Measurements from ENCODE around the gene SPATS2L. TPM values are rescaled to one million over a fixed set of nuclear protein-coding genes. Genes with fewer than 3 reads are reported as not detected.

The SPATS2L gene
- total and polyA plus RNA-seq, 7 experiments from 2014 or later = 1.1 to 51.9 (median 2.9) TPM

- CTCF ChIA-PET = no interaction called here
- POLR2A ChIA-PET = no interaction called here
- Mint-ChIP-seq H3K36me3 (no peaks in the 10 kb centered on the region), H3K27me3 (peaks cover 0 to 21% (median 0%) of the 10 kb centered on the region in 5 donors), H3K4me3 (no peak overlapping the region), H3K4me1 (no peaks in the 10 kb centered on the region), H3K27ac (no peak overlapping the region), H3K9me3 (no peaks in the 10 kb centered on the region)
- no peaks in the 10 kb centered on the region for H3K36me3 ChIP-seq (ENCODE audit: control insufficient read depth in 2 of 3, insufficient read depth in 3 of 3, low read length in 3 of 3)
- ATAC-seq (no peak), DNase-seq (no peak)
- no peaks in the 10 kb centered on the region for H3K4me1 ChIP-seq (ENCODE audit: control insufficient read depth in 2 of 2, insufficient read depth in 2 of 2, low read length in 2 of 2)
- intact Hi-C loops (cut with micrococcal nuclease) = no loop called here
- H3K4me3 ChIP-seq (ENCODE audit: low read length) = no peak overlapping the region
- no peaks in the 10 kb centered on the region for H3K9me3 ChIP-seq (ENCODE audit: control insufficient read depth in 2 of 3, low read length in 3 of 3)
- no peaks in the 10 kb centered on the region for H3K27me3 ChIP-seq (ENCODE audit: control insufficient read depth in 2 of 2, insufficient read depth in 2 of 2, low read length in 2 of 2)
- H3K27ac ChIP-seq (ENCODE audit: low read depth, low read length) = no peak overlapping the region
Observed at GRCh38 chr2:200263279-200263678, 43.2 kb upstream of the SPATS2L start.

DNA sequence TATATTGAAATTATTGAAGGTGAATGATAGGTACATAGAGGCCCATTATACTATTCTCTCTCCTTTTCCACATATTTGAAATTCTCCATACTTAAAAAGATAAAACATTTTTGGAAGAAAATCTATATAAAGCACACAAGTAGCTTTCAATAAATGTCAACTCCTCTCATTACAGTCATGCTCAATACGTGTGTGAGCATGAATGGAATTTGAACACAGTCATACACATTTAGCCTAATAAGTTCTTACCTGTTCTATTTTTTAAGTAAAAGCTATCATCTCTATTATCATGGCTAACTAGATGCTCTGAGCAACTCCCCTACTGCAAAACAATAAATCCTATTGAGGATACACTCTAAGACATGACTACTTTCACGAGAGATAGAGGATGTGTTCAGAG lies 41.9 kb upstream of the SPATS2L start:
- ATAC-seq (no peak), DNase-seq (no peak)
- ChIA-PET CTCF (interaction anchor here (0.6 kb wide), 1 partner anchor 983 kb away, joined by 4 read pairs; no protein-coding TSS in a partner anchor), POLR2A (interaction anchor here (0.6 kb wide), 1 partner anchor 245 kb away, joined by 3 read pairs; the partner anchor contains the start of gene KCTD18)
- H3K27ac Mint-ChIP-seq = no peak overlapping the region
- H3K27me3 Mint-ChIP-seq = peaks cover 0 to 22% (median 0%) of the 10 kb centered on the region in 5 donors
- no peaks in the 10 kb centered on the region for H3K36me3 Mint-ChIP-seq
- no peaks in the 10 kb centered on the region for H3K4me1 ChIP-seq (ENCODE audit: control insufficient read depth in 2 of 2, insufficient read depth in 2 of 2, low read length in 2 of 2)
- H3K27me3 ChIP-seq (ENCODE audit: control insufficient read depth in 2 of 2, insufficient read depth in 2 of 2, low read length in 2 of 2) = no peaks in the 10 kb centered on the region
- H3K4me3 Mint-ChIP-seq = no peak overlapping the region
- no peaks in the 10 kb centered on the region for H3K9me3 ChIP-seq (ENCODE audit: control insufficient read depth in 2 of 3, low read length in 3 of 3)
- H3K4me3 ChIP-seq (ENCODE audit: low read length) = no peak overlapping the region
- intact Hi-C loops (cut with micrococcal nuclease) = no loop called here
- no peaks in the 10 kb centered on the region for H3K4me1 Mint-ChIP-seq
- no peaks in the 10 kb centered on the region for H3K9me3 Mint-ChIP-seq
- no peaks in the 10 kb centered on the region for H3K36me3 ChIP-seq (ENCODE audit: control insufficient read depth in 2 of 3, insufficient read depth in 3 of 3, low read length in 3 of 3)
- no peak overlapping the region for H3K27ac ChIP-seq (ENCODE audit: low read depth, low read length)

DNA sequence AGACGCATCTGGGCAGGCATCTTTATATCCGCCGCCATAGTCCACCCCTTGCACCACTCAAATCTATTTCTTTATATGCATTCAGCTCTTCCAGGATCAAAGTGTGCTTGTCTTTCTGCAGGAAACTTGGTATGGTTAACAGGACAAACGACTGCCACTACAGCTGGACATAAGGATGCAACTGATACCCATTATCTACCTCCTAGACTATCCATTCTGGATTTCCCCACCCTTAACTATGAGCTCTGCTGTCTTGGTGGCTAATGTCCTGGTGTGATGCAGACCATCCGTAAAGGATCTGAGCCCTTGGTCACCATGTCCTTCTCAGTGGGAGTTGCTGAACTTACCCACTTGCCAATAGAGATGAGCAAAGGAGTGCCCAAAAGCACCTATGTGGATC lies 40.1 kb upstream of the SPATS2L start:
- ATAC-seq = no peak
- H3K4me1 Mint-ChIP-seq = no peaks in the 10 kb centered on the region

GRCh38 chr2:200267350-200267749 lies 39.1 kb upstream of the SPATS2L start:
- Mint-ChIP-seq H3K27ac (no peak overlapping the region), H3K27me3 (peaks cover 0 to 15% (median 0%) of the 10 kb centered on the region in 5 donors)
- CTCF ChIA-PET = no interaction called here

More for the DNA sequence above, 40.1 kb upstream of the SPATS2L start:
- H3K4me3 Mint-ChIP-seq = no peak overlapping the region
- ChIA-PET POLR2A (no interaction called here), CTCF (no interaction called here)
- Histone ChIP-seq H3K36me3 (ENCODE audit: control insufficient read depth in 2 of 3, insufficient read depth in 3 of 3, low read length in 3 of 3) (no peaks in the 10 kb centered on the region), H3K4me3 (ENCODE audit: low read length) (no peak overlapping the region), H3K4me1 (ENCODE audit: control insufficient read depth in 2 of 2, insufficient read depth in 2 of 2, low read length in 2 of 2) (no peaks in the 10 kb centered on the region), H3K27ac (ENCODE audit: low read depth, low read length) (no peak overlapping the region), H3K27me3 (ENCODE audit: control insufficient read depth in 2 of 2, insufficient read depth in 2 of 2, low read length in 2 of 2) (no peaks in the 10 kb centered on the region), H3K9me3 (ENCODE audit: control insufficient read depth in 2 of 3, low read length in 3 of 3) (no peaks in the 10 kb centered on the region)
- no peaks in the 10 kb centered on the region for H3K36me3 Mint-ChIP-seq
- no peak overlapping the region for H3K27ac Mint-ChIP-seq
- intact Hi-C loops (cut with micrococcal nuclease) = no loop called here
- no peaks in the 10 kb centered on the region for H3K9me3 Mint-ChIP-seq
- H3K27me3 Mint-ChIP-seq = peaks cover 0 to 22% (median 0%) of the 10 kb centered on the region in 5 donors
- no peak for DNase-seq

DNA sequence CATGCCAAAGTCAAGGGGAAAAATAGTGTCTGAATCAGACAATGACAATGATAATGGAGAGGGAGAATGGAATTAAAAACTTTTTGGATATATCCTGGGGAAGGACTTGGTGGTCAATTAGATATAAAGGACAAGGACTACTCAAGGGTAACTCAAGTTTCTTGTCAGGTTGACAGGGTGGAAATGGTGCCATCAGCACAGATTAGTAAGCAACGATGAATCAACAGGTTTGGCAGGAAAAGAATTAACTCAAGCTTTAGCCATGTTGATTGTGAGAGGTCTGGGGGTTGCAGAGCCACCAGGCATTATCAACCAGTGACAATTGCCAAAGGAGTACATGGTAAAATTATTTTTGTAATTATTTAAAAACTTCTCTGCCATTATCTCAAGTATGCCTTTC lies 35.8 kb upstream of the SPATS2L start:
- H3K36me3 Mint-ChIP-seq = no peaks in the 10 kb centered on the region
- Histone ChIP-seq H3K4me1 (ENCODE audit: control insufficient read depth in 2 of 2, insufficient read depth in 2 of 2, low read length in 2 of 2) (no peaks in the 10 kb centered on the region), H3K36me3 (ENCODE audit: control insufficient read depth in 2 of 3, insufficient read depth in 3 of 3, low read length in 3 of 3) (no peaks in the 10 kb centered on the region), H3K9me3 (ENCODE audit: control insufficient read depth in 2 of 3, low read length in 3 of 3) (no peaks in the 10 kb centered on the region), H3K27me3 (ENCODE audit: control insufficient read depth in 2 of 2, insufficient read depth in 2 of 2, low read length in 2 of 2) (no peaks in the 10 kb centered on the region), H3K27ac (ENCODE audit: low read depth, low read length) (no peak overlapping the region), H3K4me3 (ENCODE audit: low read length) (no peak overlapping the region)
- no peak overlapping the region for H3K4me3 Mint-ChIP-seq
- ChIA-PET CTCF (no interaction called here), POLR2A (no interaction called here)
- H3K4me1 Mint-ChIP-seq = no peaks in the 10 kb centered on the region
- ATAC-seq = no peak
- no peak for DNase-seq
- H3K27ac Mint-ChIP-seq = no peak overlapping the region
- intact Hi-C loops (cut with micrococcal nuclease) = no loop called here
- H3K9me3 Mint-ChIP-seq = no peaks in the 10 kb centered on the region
- H3K27me3 Mint-ChIP-seq = peaks cover 0 to 17% (median 0%) of the 10 kb centered on the region in 5 donors

More at GRCh38 chr2:200267350-200267749, 39.1 kb upstream of the SPATS2L start:
- no peak overlapping the region for H3K4me3 Mint-ChIP-seq
- Histone ChIP-seq H3K27me3 (ENCODE audit: control insufficient read depth in 2 of 2, insufficient read depth in 2 of 2, low read length in 2 of 2) (no peaks in the 10 kb centered on the region), H3K36me3 (ENCODE audit: control insufficient read depth in 2 of 3, insufficient read depth in 3 of 3, low read length in 3 of 3) (no peaks in the 10 kb centered on the region), H3K4me1 (ENCODE audit: control insufficient read depth in 2 of 2, insufficient read depth in 2 of 2, low read length in 2 of 2) (no peaks in the 10 kb centered on the region), H3K27ac (ENCODE audit: low read depth, low read length) (no peak overlapping the region), H3K9me3 (ENCODE audit: control insufficient read depth in 2 of 3, low read length in 3 of 3) (no peaks in the 10 kb centered on the region), H3K4me3 (ENCODE audit: low read length) (no peak overlapping the region)
- no peaks in the 10 kb centered on the region for H3K4me1 Mint-ChIP-seq
- H3K36me3 Mint-ChIP-seq = no peaks in the 10 kb centered on the region
- H3K9me3 Mint-ChIP-seq = no peaks in the 10 kb centered on the region
- no peak for DNase-seq
- POLR2A ChIA-PET = no interaction called here
- intact Hi-C loops (cut with micrococcal nuclease) = no loop called here
- no peak for ATAC-seq

DNA sequence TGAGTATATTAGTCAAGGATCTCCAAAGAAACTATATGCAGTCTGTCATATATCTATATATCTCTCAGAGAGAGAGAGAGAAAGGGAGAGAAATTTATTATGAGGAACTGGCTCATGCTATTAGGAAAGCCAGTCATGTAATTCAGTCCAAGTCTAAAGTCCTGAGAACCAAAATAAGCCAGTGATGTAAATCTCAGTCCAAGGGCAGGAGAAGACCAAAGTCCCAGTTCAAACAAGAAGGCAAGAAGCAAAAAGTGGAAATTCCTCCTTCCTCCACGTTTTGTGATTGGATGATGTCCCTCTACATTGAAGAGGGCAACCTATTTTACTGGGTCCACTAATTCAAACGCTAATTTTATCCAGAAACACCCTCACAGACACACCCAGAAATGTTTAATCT lies 34.2 kb upstream of the SPATS2L start:
- Mint-ChIP-seq H3K27ac (no peak overlapping the region), H3K9me3 (no peaks in the 10 kb centered on the region), H3K36me3 (no peaks in the 10 kb centered on the region), H3K4me1 (no peaks in the 10 kb centered on the region), H3K4me3 (no peak overlapping the region), H3K27me3 (peaks cover 0 to 25% (median 0%) of the 10 kb centered on the region in 5 donors)
- Histone ChIP-seq H3K9me3 (ENCODE audit: control insufficient read depth in 2 of 3, low read length in 3 of 3) (no peaks in the 10 kb centered on the region), H3K4me3 (ENCODE audit: low read length) (no peak overlapping the region), H3K36me3 (ENCODE audit: control insufficient read depth in 2 of 3, insufficient read depth in 3 of 3, low read length in 3 of 3) (no peaks in the 10 kb centered on the region), H3K27ac (ENCODE audit: low read depth, low read length) (no peak overlapping the region), H3K4me1 (ENCODE audit: control insufficient read depth in 2 of 2, insufficient read depth in 2 of 2, low read length in 2 of 2) (no peaks in the 10 kb centered on the region), H3K27me3 (ENCODE audit: control insufficient read depth in 2 of 2, insufficient read depth in 2 of 2, low read length in 2 of 2) (no peaks in the 10 kb centered on the region)
- POLR2A ChIA-PET = no interaction called here
- intact Hi-C loops (cut with micrococcal nuclease) = no loop called here
- CTCF ChIA-PET = no interaction called here
- DNase-seq (no peak), ATAC-seq (no peak)

GRCh38 chr2:200274116-200275075 lies 32.1 kb upstream of the SPATS2L start:
- H3K36me3 ChIP-seq (ENCODE audit: control insufficient read depth in 2 of 3, insufficient read depth in 3 of 3, low read length in 3 of 3) = no peaks in the 10 kb centered on the region
- no peak overlapping the region for H3K27ac Mint-ChIP-seq
- no peak for ATAC-seq
- ChIA-PET CTCF (no interaction called here), POLR2A (no interaction called here)
- no peak for DNase-seq
- H3K4me3 ChIP-seq (ENCODE audit: low read length) = no peak overlapping the region
- H3K36me3 Mint-ChIP-seq = peaks cover 0 to 2% (median 0%) of the 10 kb centered on the region in 5 donors
- H3K27me3 Mint-ChIP-seq = peaks cover 0 to 28% (median 0%) of the 10 kb centered on the region in 5 donors
- H3K4me1 Mint-ChIP-seq = no peaks in the 10 kb centered on the region
- intact Hi-C loops (cut with micrococcal nuclease) = no loop called here
- no peaks in the 10 kb centered on the region for H3K27me3 ChIP-seq (ENCODE audit: control insufficient read depth in 2 of 2, insufficient read depth in 2 of 2, low read length in 2 of 2)
- H3K4me1 ChIP-seq (ENCODE audit: control insufficient read depth in 2 of 2, insufficient read depth in 2 of 2, low read length in 2 of 2) = no peaks in the 10 kb centered on the region
- no peaks in the 10 kb centered on the region for H3K9me3 Mint-ChIP-seq
- no peaks in the 10 kb centered on the region for H3K9me3 ChIP-seq (ENCODE audit: control insufficient read depth in 2 of 3, low read length in 3 of 3)
- no peak overlapping the region for H3K27ac ChIP-seq (ENCODE audit: low read depth, low read length)
- no peak overlapping the region for H3K4me3 Mint-ChIP-seq

Measured in naive thymus-derived CD4-positive, alpha-beta T cell (primary cell).